Ovary (tissue), 9 donors: ENCODE data around the gene GPC6. TPM values are rescaled to one million over a fixed set of nuclear protein-coding genes. Genes with fewer than 3 reads are reported as not detected.

Source experiments
- DNase-seq, 5 donors: peaks; one replicate each; pipeline ENCODE4 v3.0.0-alpha.2; 2019 to 2020
- H3K27ac ChIP-seq, 2 donors: fragments of 200-600 bp; one replicate each; pipeline versions ENCODE4 v1.5.1 to v1.8.0; 2019 to 2022
- H3K27me3 ChIP-seq: fragments of 200-600 bp; one replicate; pipeline ENCODE4 v1.8.0; 2022
- H3K36me3 ChIP-seq: fragments of 200-600 bp; sonication (generic); one replicate; pipeline ENCODE4 v1.5.1; 2019
- H3K4me1 ChIP-seq: one replicate; pipeline ENCODE4 v1.8.1; 2013; ENCODE audit warnings: mild to moderate bottlenecking, moderate library complexity; ENCODE audit not compliant: insufficient read depth
- H3K4me3 ChIP-seq: fragments of 200-600 bp; sonication (generic); one replicate; pipeline ENCODE4 v1.5.1; 2017
- H3K9me3 ChIP-seq, 2 donors: fragments of 200-600 bp in 1 of 2; sonication (generic) in 1 of 2; one replicate each; pipeline versions ENCODE4 v1.5.1 to v1.8.1; 2013 to 2019; ENCODE audit warnings: mild to moderate bottlenecking in 1 of 2, moderate library complexity in 1 of 2
- CTCF ChIP-seq, 3 donors: fragments of 450-650 bp in 2 of 3; fragments of 200-600 bp in 1 of 3; IDR thresholded peaks; one replicate each; pipeline versions ENCODE4 v1.5.1 to v1.8.0; 2016 to 2022; ENCODE audit warnings: antibody characterized with exemption in 3 of 3, mild to moderate bottlenecking in 1 of 3
- EP300 ChIP-seq: sonication (generic); formaldehyde crosslinking; IDR thresholded peaks from one replicate; pipeline ENCODE4 v1.6.1; 2017; ENCODE audit warnings: antibody characterized with exemption
- POLR2A ChIP-seq: fragments of 450-650 bp; IDR thresholded peaks from one replicate; pipeline ENCODE4 v1.6.1; 2017; ENCODE audit warnings: antibody characterized with exemption, mild to moderate bottlenecking, moderate library complexity
- WGBS, 3 donors: extraction: QIAGEN DNeasy Blood & Tissue Kit in 1 of 3; methylation state at CpG; one replicate each; pipeline versions ENCODE4 v1.1.5 to v1.1.7; 2013 to 2017; 5-methylcytosine and 5-hydroxymethylcytosine counted together
- intact Hi-C, 4 donors: fragments of 100-400 bp; cut with DNase I; formaldehyde crosslinking; loops; one replicate each; pipeline versions ENCODE4 v1.11.0 to v1.15.1; 2022 to 2023
- polyA plus RNA-seq, 2 donors: library from polyadenylated mRNA; stranded (reverse); fragments of 200-250 nt in 1 of 2; fragments of 350-450 nt in 1 of 2; fragmentation: Illumina TruSeq in 1 of 2; extraction: RNeasy Lipid Tissue Mini Kit (QIAGEN cat#74804) in 1 of 2; gene quantifications; one replicate each; pipeline ENCODE4 v1.2.3, GENCODE V29; 2013 to 2014
- total RNA-seq, 7 donors: library from RNA; depleted of rRNA in 2 of 7; stranded (reverse); fragments of >200 nt in 2 of 7; fragmentation: NEBNext Ultra II Directional in 3 of 7; extraction: Animal tissue kit (Norgen Biotek cat#: 25700) in 3 of 7; gene quantifications; one replicate each; pipeline versions ENCODE4 v1.1.0 to v1.2.4, GENCODE V29; 2016 to 2023
- donor health status: DM: no; HTN: no; CAD: no; lungs with moderate emphysema.
- donor health status: DM: no; HTN: no; CAD: no.
- donor health status: Bipolar disorder and iron deficiency.
- donor health status: DM: yes; HTN: yes; CAD: no.
- donor health status: DM: no; HTN: no; CAD: no.
- donor health status: DM: yes; HTN: yes; CAD: no.

The GPC6 gene
- total and polyA plus RNA-seq, 9 donors, result 4.3 to 22.3 (median 17.9) TPM

- H3K36me3 ChIP-seq, result no peaks in the 10 kb centered on the region
These were observed 7.4 kb downstream of the GPC6 start for GRCh38 chr13:93233997-93234416.

GRCh38 chr13:93234459-93234858 is 7.9 kb downstream of the GPC6 start:
- H3K9me3 ChIP-seq, result no peaks in the 10 kb centered on the region
- intact Hi-C loops, result no loop called here
- no peak for TF ChIP-seq EP300
- TF ChIP-seq POLR2A, result no peak
- TF ChIP-seq CTCF (IDR thresholded peaks at IDR 0.05), result no peak

More at GRCh38 chr13:93233997-93234416, 7.4 kb downstream of the GPC6 start:
- Histone ChIP-seq H3K4me3 (no peak overlapping the region), H3K9me3 (no peaks in the 10 kb centered on the region), H3K4me1 (peaks cover 2% of the 10 kb centered on the region), H3K27ac (no peak overlapping the region), H3K27me3 (no peaks in the 10 kb centered on the region)
- TF ChIP-seq EP300 (no peak), POLR2A (no peak), CTCF (IDR thresholded peaks at IDR 0.05) (no peak)
- intact Hi-C loops, result no loop called here
- no peak for DNase-seq
- 62 to 67% (median 64%) methylated on average over 3 of the region's 3 CpGs for WGBS, 3 donors

GRCh38 chr13:93235258-93236015 is 8.8 kb downstream of the GPC6 start:
- Histone ChIP-seq H3K36me3 (no peaks in the 10 kb centered on the region), H3K4me1 (peaks cover 2% of the 10 kb centered on the region), H3K27ac (no peak overlapping the region), H3K9me3 (no peaks in the 10 kb centered on the region), H3K4me3 (no peak overlapping the region), H3K27me3 (no peaks in the 10 kb centered on the region)
- DNase-seq, result no peak
- WGBS, 3 donors, result 47 to 71% (median 50%) methylated on average over 2 of the region's 2 CpGs
- intact Hi-C loops, result no loop called here
- no peak for TF ChIP-seq POLR2A
- no peak for TF ChIP-seq EP300
- no peak for TF ChIP-seq CTCF (IDR thresholded peaks at IDR 0.05)

More at GRCh38 chr13:93234459-93234858, 7.9 kb downstream of the GPC6 start:
- Histone ChIP-seq H3K27me3 (no peaks in the 10 kb centered on the region), H3K4me3 (no peak overlapping the region), H3K36me3 (no peaks in the 10 kb centered on the region), H3K27ac (no peak overlapping the region), H3K4me1 (peaks cover 2% of the 10 kb centered on the region)
- DNase-seq, result no peak

GRCh38 chr13:93238711-93239110 is 12.1 kb downstream of the GPC6 start:
- no peak for DNase-seq
- intact Hi-C loops, result no loop called here
- peaks cover 2% of the 10 kb centered on the region for H3K4me1 ChIP-seq
- no peak overlapping the region for H3K4me3 ChIP-seq
- H3K9me3 ChIP-seq, result no peaks in the 10 kb centered on the region
- WGBS, 3 donors, result 96 to 100% (median 98%) methylated on average over 1 of the region's 1 CpG
- no peaks in the 10 kb centered on the region for H3K27me3 ChIP-seq
- H3K36me3 ChIP-seq, result no peaks in the 10 kb centered on the region
- TF ChIP-seq EP300 (no peak), POLR2A (no peak)
- H3K27ac ChIP-seq, result no peak overlapping the region

GRCh38 chr13:93243375-93244063 is 16.9 kb downstream of the GPC6 start:
- intact Hi-C loops, result no loop called here
- Histone ChIP-seq H3K4me1 (no peaks in the 10 kb centered on the region), H3K27me3 (no peaks in the 10 kb centered on the region), H3K36me3 (no peaks in the 10 kb centered on the region), H3K9me3 (no peaks in the 10 kb centered on the region), H3K27ac (no peak overlapping the region), H3K4me3 (no peak overlapping the region)
- DNase-seq, result peak in 1 of 5 donors; percentile 22
- WGBS, 3 donors, result 82 to 89% (median 88%) methylated on average over 7 of the region's 7 CpGs
- no peak for TF ChIP-seq EP300
- no peak for TF ChIP-seq CTCF (IDR thresholded peaks at IDR 0.05)
- no peak for TF ChIP-seq POLR2A
